H1 (cell line): ENCODE results near the gene INPP4A. TPM values are rescaled to one million over a fixed set of nuclear protein-coding genes. Genes with fewer than 3 reads are reported as not detected.

Experiments
- CTCF ChIA-PET: fragments of 300-600 bp; sonication (Branson Sonifier 250); formaldehyde crosslinking; loops from one replicate; lab custom pipeline; 2021; ENCODE audit not compliant: partially characterized antibody; lab: Charles Lee
- POLR2A ChIA-PET: fragments of 300-600 bp; sonication (Branson Sonifier 250); formaldehyde crosslinking; loops from one replicate; lab custom pipeline; 2021; ENCODE audit warnings: inconsistent platforms; ENCODE audit not compliant: partially characterized antibody; lab: Charles Lee
- DNase-seq, 2 experiments: peaks; one replicate each; pipeline versions ENCODE4 v3.0.0 to v3.0.0-alpha.2; 2010 to 2022; ENCODE audit warnings: low spot score in 2 of 2, low read depth in 1 of 2, mixed read lengths in 1 of 2
- FAIRE-seq: peaks from 2 replicates; lab custom pipeline; 2011; peaks lifted over from hg19 to GRCh38; lab: Jason Lieb, UNC
- H2AFZ ChIP-seq: 2 replicates; pipeline ENCODE4 v1.8.1; 2012; ENCODE audit warnings: low read length, inconsistent platforms
- H2AK5ac ChIP-seq: 2 replicates; pipeline ENCODE4 v1.6.1; 2013; ENCODE audit warnings: low read depth, low read length
- H2BK120ac ChIP-seq: replicated peaks from 2 replicates; pipeline ENCODE3; 2013; ENCODE audit warnings: low read depth, low read length, inconsistent platforms
- H2BK12ac ChIP-seq: 2 replicates; pipeline ENCODE4 v1.6.1; 2013; ENCODE audit warnings: low read depth, low read length
- H2BK15ac ChIP-seq: 2 replicates; pipeline ENCODE4 v1.6.1; 2013; ENCODE audit warnings: low read length
- H2BK20ac ChIP-seq: 2 replicates; pipeline ENCODE4 v1.6.1; 2013; ENCODE audit warnings: low read length
- H2BK5ac ChIP-seq: 2 replicates; pipeline ENCODE4 v1.6.1; 2013; ENCODE audit warnings: low read depth, low read length
- H3K14ac ChIP-seq: 2 replicates; pipeline ENCODE4 v1.6.1; 2013; ENCODE audit warnings: inconsistent platforms; ENCODE audit not compliant: insufficient read length
- H3K18ac ChIP-seq: 2 replicates; pipeline ENCODE4 v1.6.1; 2013; ENCODE audit warnings: low read length; ENCODE audit errors: extremely low read depth
- H3K23ac ChIP-seq: 2 replicates; pipeline ENCODE4 v1.6.1; 2013; ENCODE audit warnings: inconsistent platforms; ENCODE audit not compliant: insufficient read length
- H3K23me2 ChIP-seq: 2 replicates; pipeline ENCODE4 v1.6.1; 2013; ENCODE audit warnings: low read depth, low read length
- H3K27ac ChIP-seq: 2 replicates; pipeline ENCODE4 v1.6.1; 2011; ENCODE audit warnings: low read depth, low read length, inconsistent platforms
- H3K27me3 ChIP-seq, 4 experiments: replicated peaks in 1 of 4; 1 replicate in 1 of 4; 2 replicates in 3 of 4; pipeline versions ENCODE4 v1.6.1 to v1.8.1; 2011 to 2013; ENCODE audit warnings: low read length in 3 of 4, mild to moderate bottlenecking in 3 of 4, inconsistent platforms in 2 of 4, mixed read lengths in 2 of 4, moderate library complexity in 1 of 4; ENCODE audit not compliant: control insufficient read depth in 3 of 4, insufficient read depth in 3 of 4; ENCODE audit errors: extremely low read depth in 1 of 4
- H3K36me3 ChIP-seq, 4 experiments: 2 replicates each; pipeline versions ENCODE4 v1.6.1 to v1.8.1; 2011 to 2013; ENCODE audit warnings: mild to moderate bottlenecking in 4 of 4, low read length in 3 of 4, moderate library complexity in 2 of 4, control low read depth in 1 of 4, inconsistent platforms in 1 of 4; ENCODE audit not compliant: insufficient read depth in 4 of 4, control insufficient read depth in 2 of 4
- H3K4ac ChIP-seq: replicated peaks from 2 replicates; pipeline ENCODE3; 2013; ENCODE audit warnings: low read length, low read depth, mixed read lengths, inconsistent platforms; ENCODE audit not compliant: insufficient read length
- H3K4me1 ChIP-seq, 4 experiments: replicated peaks in 1 of 4; 1 replicate in 1 of 4; 2 replicates in 3 of 4; pipeline versions ENCODE4 v1.6.1 to v1.8.1; 2011 to 2013; ENCODE audit warnings: low read length in 3 of 4, inconsistent platforms in 2 of 4, mixed read lengths in 1 of 4; ENCODE audit not compliant: insufficient read depth in 4 of 4, control insufficient read depth in 3 of 4
- H3K4me2 ChIP-seq, 2 experiments: 2 replicates each; pipeline versions ENCODE4 v1.6.1 to v1.8.1; 2011 to 2013; ENCODE audit warnings: low read depth in 2 of 2, low read length in 2 of 2, control low read depth in 1 of 2, inconsistent platforms in 1 of 2, mild to moderate bottlenecking in 1 of 2; ENCODE audit not compliant: insufficient read depth in 1 of 2
- H3K4me3 ChIP-seq, 4 experiments: fragments of 200-600, 300-600 bp in 1 of 4; sonication (generic), shearing (Covaris generic), sonication (Bioruptor Twin) in 1 of 4; 2 replicates each; pipeline versions ENCODE4 v1.5.1 to v1.8.1; 2011 to 2016; ENCODE audit warnings: low read length in 4 of 4, low read depth in 3 of 4, control low read depth in 2 of 4, inconsistent platforms in 2 of 4, mild to moderate bottlenecking in 2 of 4, mixed read lengths in 1 of 4, moderate library complexity in 1 of 4; ENCODE audit not compliant: insufficient read depth in 2 of 4; ENCODE audit errors: extremely low read depth in 1 of 4
- H3K56ac ChIP-seq: replicated peaks from 2 replicates; pipeline ENCODE3; 2013; ENCODE audit warnings: low read depth, mild to moderate bottlenecking, mixed read lengths, low read length, inconsistent platforms; ENCODE audit not compliant: insufficient read length
- H3K79me1 ChIP-seq: 2 replicates; pipeline ENCODE4 v1.6.1; 2013; ENCODE audit warnings: low read depth, low read length, control low read depth
- H3K79me2 ChIP-seq, 2 experiments: 2 replicates each; pipeline versions ENCODE4 v1.6.1 to v1.8.1; 2012 to 2013; ENCODE audit warnings: low read length in 2 of 2, mild to moderate bottlenecking in 2 of 2, inconsistent platforms in 1 of 2; ENCODE audit not compliant: insufficient read depth in 2 of 2, control insufficient read depth in 1 of 2
- H3K9ac ChIP-seq, 4 experiments: replicated peaks in 1 of 4; 1 replicate in 1 of 4; 2 replicates in 3 of 4; pipeline versions ENCODE4 v1.6.1 to v1.8.1; 2011 to 2013; ENCODE audit warnings: low read depth in 3 of 4, low read length in 3 of 4, control low read depth in 2 of 4, mild to moderate bottlenecking in 2 of 4, moderate library complexity in 2 of 4, inconsistent platforms in 1 of 4; ENCODE audit errors: extremely low read depth in 1 of 4
- H3K9me3 ChIP-seq, 2 experiments: 2 replicates each; pipeline versions ENCODE4 v1.6.1 to v1.8.1; 2012 to 2013; ENCODE audit warnings: mild to moderate bottlenecking in 2 of 2, moderate library complexity in 2 of 2, control low read depth in 1 of 2, inconsistent platforms in 1 of 2, low read depth in 1 of 2, low read length in 1 of 2, mixed read lengths in 1 of 2; ENCODE audit not compliant: insufficient read depth in 2 of 2
- H4K20me1 ChIP-seq, 2 experiments: replicated peaks in 1 of 2; 2 replicates each; pipeline versions ENCODE3 to v1.8.1; 2011 to 2013; ENCODE audit warnings: inconsistent platforms in 2 of 2, low read length in 2 of 2, mild to moderate bottlenecking in 1 of 2; ENCODE audit not compliant: insufficient read depth in 2 of 2, control insufficient read depth in 1 of 2
- H4K5ac ChIP-seq: 2 replicates; pipeline ENCODE4 v1.6.1; 2013; ENCODE audit warnings: low read length, low read depth, mixed read lengths, inconsistent platforms; ENCODE audit not compliant: insufficient read length
- H4K8ac ChIP-seq: 2 replicates; pipeline ENCODE4 v1.8.0; 2013; ENCODE audit warnings: mild to moderate bottlenecking, moderate library complexity, low read length, inconsistent platforms; ENCODE audit not compliant: insufficient read depth; ENCODE audit errors: extremely low read depth
- H4K91ac ChIP-seq: replicated peaks from 2 replicates; pipeline ENCODE3; 2013; ENCODE audit warnings: low read length, mixed read lengths, inconsistent platforms; ENCODE audit not compliant: insufficient read length
- BRCA1 ChIP-seq: IDR thresholded peaks from 2 replicates; pipeline ENCODE4 v1.6.1; 2012; ENCODE audit warnings: low read depth, low read length, improper control_type of control experiment
- CBX5 ChIP-seq: fragments of 300-800, 300-1000 bp; sonication (generic); IDR thresholded peaks from 2 replicates; pipeline ENCODE4 v1.7.1; 2016; ENCODE audit warnings: antibody characterized with exemption, low read length, low read depth
- CHD1 ChIP-seq: IDR thresholded peaks from 2 replicates; pipeline ENCODE4 v1.6.1; 2012; ENCODE audit warnings: low read depth, low read length, improper control_type of control experiment
- CHD2 ChIP-seq: IDR thresholded peaks from 2 replicates; pipeline ENCODE4 v1.6.1; 2012; ENCODE audit warnings: low read length, improper control_type of control experiment
- EZH2 ChIP-seq: fragments of 200-600 bp; sonication (generic); IDR thresholded peaks from 2 replicates; pipeline ENCODE4 v1.7.1; 2012; ENCODE audit warnings: low read depth, mild to moderate bottlenecking, moderate library complexity, low read length, inconsistent platforms; ENCODE audit not compliant: severe bottlenecking
- KDM4A ChIP-seq: IDR thresholded peaks from one replicate; pipeline ENCODE4 v1.7.1; 2012; ENCODE audit warnings: low read depth, mild to moderate bottlenecking, moderate library complexity, low read length, inconsistent platforms; ENCODE audit not compliant: severe bottlenecking
- PHF8 ChIP-seq: fragments of 200-600 bp; sonication (generic); conservative IDR thresholded peaks from 2 replicates; pipeline ENCODE4 v1.7.1; 2012; ENCODE audit warnings: low read depth, mild to moderate bottlenecking, inconsistent platforms, low read length, moderate library complexity
- POU5F1 ChIP-seq: IDR thresholded peaks from 2 replicates; pipeline ENCODE4 v1.6.1; 2011; ENCODE audit warnings: low read depth, mild to moderate bottlenecking, low read length, moderate library complexity
- RXRA ChIP-seq: IDR thresholded peaks from 2 replicates; pipeline ENCODE4 v1.6.1; 2011; ENCODE audit warnings: low read depth, mild to moderate bottlenecking, low read length, moderate library complexity; ENCODE audit not compliant: insufficient read depth
- SIN3A ChIP-seq, 2 experiments: IDR thresholded peaks in 1 of 2; conservative IDR thresholded peaks in 1 of 2; 2 replicates each; pipeline ENCODE4 v1.6.1; 2011 to 2012; ENCODE audit warnings: low read length in 2 of 2, improper control_type of control experiment in 1 of 2, low read depth in 1 of 2, mild to moderate bottlenecking in 1 of 2
- SIRT6 ChIP-seq: IDR thresholded peaks from one replicate; pipeline ENCODE4 v1.7.1; 2012; ENCODE audit warnings: low read length, inconsistent platforms
- SP4 ChIP-seq: IDR thresholded peaks from 2 replicates; pipeline ENCODE4 v1.6.1; 2012; ENCODE audit warnings: low read length, inconsistent platforms
- SRF ChIP-seq: IDR thresholded peaks from 2 replicates; pipeline ENCODE4 v1.6.1; 2011; ENCODE audit warnings: mild to moderate bottlenecking, low read depth, low read length, moderate library complexity
- YY1 ChIP-seq: IDR thresholded peaks from 2 replicates; pipeline ENCODE4 v1.6.1; 2011; ENCODE audit warnings: low read depth, mild to moderate bottlenecking, low read length
- ZNF274 ChIP-seq: IDR thresholded peaks from 2 replicates; pipeline ENCODE4 v1.7.0; 2012; ENCODE audit warnings: low read length, borderline replicate concordance; ENCODE audit errors: extremely low read depth
- WGBS, 2 experiments: shearing (Covaris generic) in 1 of 2; methylation state at CpG; one replicate each; pipeline versions ENCODE4 v1.1.6 to v1.1.7; 2013 to 2015; ENCODE audit warnings: low lambda C conversion rate in 2 of 2, mixed read lengths in 2 of 2, inconsistent platforms in 1 of 2, low coverage in 1 of 2, missing lambda C conversion rate in 1 of 2; ENCODE audit not compliant: insufficient replicate concordance in 2 of 2, insufficient coverage in 1 of 2, insufficient read length in 1 of 2; ENCODE audit errors: extremely low coverage in 1 of 2, missing lambda C conversion rate in 1 of 2; 5-methylcytosine and 5-hydroxymethylcytosine counted together
- polyA plus RNA-seq, 7 experiments: library from polyadenylated mRNA; depleted of rRNA in 3 of 7; stranded (reverse) in 5 of 7; unstranded in 2 of 7; fragments of >200 nt in 5 of 7; fragments of 200-250 nt in 2 of 7; gene quantifications; 1 replicate in 5 of 7; 2 replicates in 1 of 7; 4 replicates in 1 of 7; pipeline versions ENCODE4 v1.2.1 to v1.2.3, GENCODE V29; 2011 to 2013; ENCODE audit warnings: missing spikeins in 2 of 7, mixed read lengths in 2 of 7
- total RNA-seq: library from RNA; stranded (reverse); fragmentation: NEBNext Ultra II Directional; extraction: Animal tissue kit (Norgen Biotek cat#: 25700); gene quantifications from 2 replicates; pipeline ENCODE4 v1.2.1, GENCODE V29; 2021

Gene INPP4A
- total and polyA plus RNA-seq, 2 of the 8 experiments (the other 6 are each of a cell fraction or from before 2014, with no cell fraction given): 25.6 to 34.3 TPM

DNA sequence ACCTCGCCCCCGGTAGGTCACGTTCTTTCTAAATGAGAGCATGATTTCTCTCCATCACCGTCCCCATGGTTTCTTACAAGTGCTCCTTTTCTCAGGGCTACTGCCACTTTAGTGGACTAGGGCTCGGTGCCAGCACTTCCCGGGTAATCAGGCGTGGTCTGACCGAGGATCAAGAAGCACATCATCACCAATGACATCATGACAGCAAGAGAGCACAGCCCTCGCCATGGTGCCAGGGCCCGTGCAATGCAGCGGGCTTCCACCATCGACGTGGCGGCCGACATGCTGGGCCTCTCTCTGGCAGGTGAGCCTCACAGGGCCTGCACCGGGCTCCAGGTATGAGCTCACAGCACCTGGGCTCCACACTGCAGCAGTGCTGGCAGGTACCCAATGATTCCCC lies 75.2 kb downstream of the INPP4A start:
- Histone ChIP-seq H4K5ac (no peak overlapping the region), H3K4me1 (peaks cover 0 to 3% (median 0%) of the 10 kb centered on the region in 4 experiments; a peak in 3 of 7 replicates), H3K27ac (no peak overlapping the region), H2AK5ac (no peak overlapping the region), H2AFZ (no peak overlapping the region), H3K9ac (no peak overlapping the region), H2BK20ac (no peak overlapping the region), H2BK15ac (no peak overlapping the region), H3K9me3 (no peaks in the 10 kb centered on the region), H3K27me3 (no peaks in the 10 kb centered on the region), H2BK12ac (no peak overlapping the region), H3K4me2 (no peak overlapping the region), H3K56ac (no peak overlapping the region), H3K36me3 (peaks cover 0 to 3% (median 1%) of the 10 kb centered on the region in 4 experiments; a peak in 4 of 8 replicates), H3K14ac (no peak overlapping the region), H2BK120ac (no peak overlapping the region), H3K4me3 (no peak overlapping the region), H4K8ac (peak overlapping the region; percentile 35; the same call in 1 of the 2 replicates), H3K79me1 (peaks cover 3% of the 10 kb centered on the region; the same call in 1 of the 2 replicates), H3K23me2 (no peaks in the 10 kb centered on the region), H4K20me1 (peaks cover 2 to 4% of the 10 kb centered on the region in 2 experiments), H3K4ac (no peak overlapping the region), H2BK5ac (no peak overlapping the region), H3K23ac (no peak overlapping the region), H3K18ac (no peak overlapping the region), H3K79me2 (peaks cover 0 to 22% of the 10 kb centered on the region in 2 experiments; a peak in 2 of 4 replicates), H4K91ac (no peak overlapping the region)
- 85% methylated on average over 16 of the region's 16 CpGs; no CpG with 5 or more reads in 1 of the 2 experiments for WGBS, 2 experiments
- FAIRE-seq (no peak), DNase-seq (no peak)
- CTCF ChIA-PET: interaction anchor here (1.2 kb wide), 2 partner anchors 35 to 49 kb away, joined by 3 read pairs; no protein-coding TSS in a partner anchor
- POLR2A ChIA-PET: interaction anchor here (0.6 kb wide), 1 partner anchor 13 kb away, joined by 5 read pairs; no protein-coding TSS in a partner anchor
- no peak for TF ChIP-seq POU5F1
- TF ChIP-seq BRCA1: no peak
- no peak for TF ChIP-seq CHD2
- no peak for TF ChIP-seq KDM4A
- no peak for TF ChIP-seq YY1
- no peak for TF ChIP-seq SIN3A (conservative IDR thresholded peaks at IDR 0.05 in 1 of 2, IDR thresholded peaks at IDR 0.05 in 1 of 2; ENCODE audit: low read depth in 1 of 2, low read length in 2 of 2)
- no peak for TF ChIP-seq SIRT6
- no peak for TF ChIP-seq SP4
- TF ChIP-seq RXRA: no peak
- no peak for TF ChIP-seq PHF8
- TF ChIP-seq SRF: no peak
- no peak for TF ChIP-seq CBX5
- no peak for TF ChIP-seq CHD1
- no peak for TF ChIP-seq EZH2
- no peak for TF ChIP-seq ZNF274
